ENCODE results near the gene MMD.
"Not testable (repeated sequence)": the region's sequence is repeated elsewhere in the genome, so short reads cannot be mapped to it uniquely, and the experiment has no call there.

Gene MMD

DNA sequence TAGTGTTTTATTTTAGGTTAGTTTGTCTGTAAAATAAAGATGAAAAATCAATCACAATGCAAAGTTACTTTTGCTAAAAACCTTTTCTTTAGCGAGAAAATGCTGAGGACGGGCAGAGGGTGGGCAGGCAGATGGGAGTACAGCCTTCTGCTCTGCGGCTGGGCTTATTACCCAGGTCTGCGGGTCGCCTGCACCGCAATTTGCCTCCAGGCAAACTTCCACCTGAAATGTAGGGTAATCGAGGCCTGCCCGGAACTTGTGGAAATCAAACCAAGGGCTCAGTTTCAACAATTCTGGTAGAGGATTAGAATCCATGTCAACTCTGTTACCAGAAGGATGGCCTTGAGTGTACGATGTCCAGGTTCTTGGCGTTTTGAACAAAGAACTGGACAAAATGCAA is 22.3 kb upstream of the MMD start:
- FAIRE-seq: no peak

DNA sequence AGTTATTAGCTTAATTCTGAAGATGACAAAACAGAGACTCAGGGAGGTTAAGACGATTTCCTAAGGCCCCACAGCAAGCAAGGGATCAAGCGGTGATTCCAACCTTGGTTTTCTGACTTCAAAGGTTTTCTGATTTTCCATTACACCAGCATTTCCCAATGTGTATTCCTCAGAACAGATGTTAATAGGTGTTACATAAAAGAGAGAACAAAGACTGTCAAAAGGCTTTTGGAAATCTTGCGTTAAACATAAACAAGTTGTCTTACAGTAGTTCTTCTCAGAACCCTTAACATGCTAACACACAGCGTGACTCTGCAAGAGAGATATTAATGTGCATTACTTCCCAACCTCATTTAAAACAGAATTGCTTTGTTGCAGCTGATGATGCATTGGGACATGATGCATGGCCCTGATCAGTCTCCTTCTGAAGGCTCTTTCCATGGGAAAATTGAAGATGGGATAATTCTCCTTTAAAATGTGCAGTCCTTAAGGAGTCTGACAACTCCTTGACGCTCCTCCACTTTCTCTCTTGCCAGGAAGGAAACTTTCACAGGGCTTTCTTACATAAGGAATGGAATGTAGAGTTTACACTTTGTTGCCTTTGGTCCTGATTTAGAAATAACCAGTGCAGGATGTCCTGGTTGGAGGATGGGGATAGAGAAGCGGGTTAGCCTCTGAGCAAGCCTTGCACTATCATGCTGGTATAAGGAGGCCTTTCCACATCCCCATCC is 21.5 kb upstream of the MMD start:
- no peak for FAIRE-seq

DNA sequence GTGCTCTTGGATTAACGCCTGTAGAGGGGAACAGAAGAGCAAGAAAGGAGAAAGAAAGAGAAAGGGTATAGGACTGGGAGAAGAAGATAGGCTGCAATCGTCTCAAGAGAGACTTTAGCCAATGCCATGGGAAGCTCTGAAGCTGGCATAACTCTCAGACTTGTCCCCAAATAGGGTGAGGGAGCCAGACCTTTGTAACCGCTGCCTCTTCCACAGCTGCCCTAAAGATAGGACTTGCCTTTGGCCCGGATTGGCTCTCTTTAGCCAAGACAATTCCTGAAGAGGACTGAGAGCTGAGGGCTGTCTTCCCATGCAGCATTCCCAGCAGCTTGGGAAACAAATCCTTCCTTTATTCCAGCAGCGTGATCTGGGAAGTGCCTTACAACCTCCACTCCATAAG is 20.8 kb upstream of the MMD start:
- FAIRE-seq: no peak

GRCh38 chr17:55441544-55441943 is 19.9 kb upstream of the MMD start:
- FAIRE-seq: no peak

GRCh38 chr17:55440391-55440790 is 18.8 kb upstream of the MMD start:
- no peak for FAIRE-seq

GRCh38 chr17:55437159-55437605 is 15.5 kb upstream of the MMD start:
- FAIRE-seq: no peak

- FAIRE-seq: no peak
These were observed 14.9 kb upstream of the MMD start for GRCh38 chr17:55436224-55437158.

GRCh38 chr17:55435408-55435807 is 13.8 kb upstream of the MMD start:
- FAIRE-seq: no peak

- FAIRE-seq: no peak
These were observed 13.1 kb upstream of the MMD start for GRCh38 chr17:55434721-55435120.

DNA sequence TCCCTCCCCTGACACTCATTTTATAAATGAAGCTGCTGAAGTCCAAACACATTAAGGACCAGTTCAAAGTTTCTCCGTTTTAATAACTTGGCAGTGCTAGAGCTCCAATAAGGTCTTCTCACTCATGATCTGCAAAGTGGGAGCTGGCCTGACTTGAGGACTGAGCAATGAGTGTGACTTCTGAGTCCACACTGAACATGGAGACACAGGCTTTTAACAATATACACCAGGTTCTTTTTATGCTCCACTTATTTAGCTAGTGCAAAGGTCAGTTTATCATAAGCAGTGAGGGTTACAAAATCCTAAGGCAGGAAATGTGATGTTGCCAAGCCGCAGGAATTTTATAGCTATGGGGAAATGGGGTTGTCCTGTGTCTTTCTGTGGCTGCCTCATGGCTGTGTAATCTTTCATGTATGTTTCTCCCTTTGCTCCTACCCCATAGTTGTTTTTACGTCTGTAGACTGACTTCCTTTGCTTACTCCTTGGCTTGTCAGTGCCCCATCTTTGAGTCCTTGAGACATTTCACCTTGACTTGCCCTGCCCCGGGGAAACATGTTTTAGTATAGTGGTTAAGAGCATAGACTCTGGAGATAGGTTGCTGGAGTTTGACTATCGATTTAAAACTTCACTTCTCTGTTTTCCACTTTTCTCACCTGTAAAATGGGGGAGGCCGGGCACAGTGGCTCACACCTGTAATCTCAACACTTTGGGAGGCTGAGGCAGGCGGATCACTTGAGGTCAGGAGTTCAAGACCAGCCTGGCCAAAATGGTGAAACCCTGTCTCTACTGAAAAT is 12.2 kb upstream of the MMD start:
- no peak for FAIRE-seq

DNA sequence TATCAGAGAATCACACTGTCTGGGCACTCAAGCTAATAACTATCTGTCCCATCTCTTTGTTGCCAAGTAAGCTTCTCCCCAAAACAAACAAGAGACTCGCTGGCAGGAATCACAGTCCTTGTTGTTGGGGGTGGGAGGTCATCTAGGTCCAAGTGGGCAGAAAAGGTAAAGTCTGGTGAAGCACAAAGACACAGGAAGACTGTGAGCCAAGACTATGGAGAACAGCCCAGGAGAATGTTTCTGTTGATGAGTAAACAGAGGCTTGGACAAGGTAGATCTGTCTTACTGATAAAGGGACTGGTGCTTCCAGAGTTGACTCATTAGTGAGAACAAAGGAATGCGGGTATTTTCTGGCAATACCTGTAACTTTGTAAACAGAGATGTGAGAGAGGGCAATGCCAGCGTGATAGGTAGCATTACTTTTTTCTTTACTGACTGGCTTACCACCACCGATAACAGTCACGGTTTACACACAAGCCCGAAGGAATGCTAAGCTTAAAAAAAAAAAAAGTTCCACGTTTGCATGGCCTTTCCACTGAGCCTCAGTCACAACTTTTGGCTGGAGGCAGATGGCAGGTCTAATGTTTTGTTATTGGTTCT is 11.5 kb upstream of the MMD start:
- no peak for FAIRE-seq

DNA sequence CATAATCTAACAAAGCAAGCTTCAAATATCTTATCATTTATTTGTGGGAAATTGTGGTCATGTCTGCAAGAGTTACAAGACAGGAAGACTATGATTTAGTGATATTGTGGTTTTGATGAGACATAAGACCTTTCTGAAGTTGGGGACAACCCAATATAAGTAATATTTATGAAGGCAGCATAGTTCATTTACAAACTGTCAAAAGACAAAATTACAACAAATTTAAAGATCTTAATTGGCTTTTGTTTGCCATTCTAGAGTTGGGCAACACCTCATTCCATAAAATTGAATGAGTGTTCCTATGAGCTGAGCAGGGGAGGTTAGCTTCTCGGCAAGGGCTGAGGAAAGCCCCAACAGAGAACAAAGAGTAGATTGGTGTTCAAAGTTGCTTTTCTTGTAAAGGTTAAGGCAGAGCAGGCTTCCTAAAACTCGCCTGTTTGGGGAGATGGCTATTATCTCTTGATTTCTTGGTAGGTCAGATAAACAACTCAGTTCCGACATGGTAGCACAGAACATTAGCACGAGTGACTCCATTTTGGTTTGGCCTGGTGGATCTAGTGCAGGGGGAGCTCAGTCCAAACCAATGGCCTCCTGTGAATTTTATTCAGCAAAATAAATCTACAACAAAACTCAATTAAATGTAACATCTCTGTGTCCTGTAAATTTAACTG is 10.9 kb upstream of the MMD start:
- no peak for FAIRE-seq

DNA sequence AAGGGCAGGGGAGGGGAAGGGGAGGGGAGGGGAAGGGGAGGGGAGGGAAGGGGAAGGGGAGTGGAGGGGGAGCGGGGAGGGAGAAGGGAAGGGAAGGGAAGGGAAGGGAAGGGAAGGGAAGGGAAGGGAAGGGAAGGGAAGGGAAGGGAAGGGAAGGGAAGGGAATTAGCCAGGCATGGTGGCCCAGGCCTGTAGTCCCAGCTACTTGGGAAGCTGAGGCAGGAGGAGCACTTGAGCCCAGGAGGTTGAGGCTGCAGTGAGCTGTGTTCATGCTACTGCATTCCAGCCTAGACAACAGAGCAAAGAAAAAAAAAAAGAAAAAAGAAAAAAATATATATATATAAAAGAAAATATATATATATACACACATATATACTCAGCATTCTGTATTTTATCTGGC is 10.3 kb upstream of the MMD start:
- FAIRE-seq: not testable (repeated sequence)

DNA sequence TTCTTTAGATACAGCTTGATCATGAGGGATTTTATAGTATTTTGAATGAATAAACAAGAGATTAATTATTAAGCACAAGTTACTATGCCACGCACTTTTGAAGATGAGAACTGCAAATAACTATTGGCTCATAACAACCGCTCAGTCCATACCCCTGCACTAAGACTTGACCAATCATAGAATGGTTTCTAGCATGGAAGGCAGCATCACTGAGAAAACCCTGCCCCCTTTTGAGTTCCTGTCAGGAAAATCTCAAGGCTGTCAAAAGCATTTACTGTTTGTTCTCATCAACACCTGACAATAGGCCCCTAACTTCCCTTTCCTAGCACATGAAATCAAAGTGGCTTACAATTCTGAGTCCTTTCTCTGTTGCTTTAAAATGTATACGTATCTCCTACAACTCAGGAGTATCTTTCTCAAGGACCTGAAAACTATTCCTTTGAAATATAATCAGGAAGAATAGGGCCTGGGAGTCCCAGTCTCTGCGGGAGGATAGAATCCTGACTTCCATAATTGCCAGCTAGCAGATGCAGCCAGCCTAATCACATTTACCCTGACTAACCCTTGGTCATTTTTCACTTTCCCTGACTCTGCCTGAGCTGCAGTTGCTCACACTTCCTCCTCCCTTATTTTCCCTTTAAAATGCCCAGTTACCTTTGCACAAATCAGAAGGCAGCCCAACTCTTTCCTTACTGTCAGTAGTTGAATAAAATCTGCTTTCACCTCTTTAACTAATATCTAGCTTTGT is 9.1 kb upstream of the MMD start:
- FAIRE-seq: no peak

- no peak for FAIRE-seq
These were observed 5.9 kb upstream of the MMD start for GRCh38 chr17:55427587-55427882.

- FAIRE-seq: no peak
These were observed 5.4 kb upstream of the MMD start for GRCh38 chr17:55426851-55427586.

GRCh38 chr17:55424893-55425540 is 3.4 kb upstream of the MMD start:
- FAIRE-seq: no peak

DNA sequence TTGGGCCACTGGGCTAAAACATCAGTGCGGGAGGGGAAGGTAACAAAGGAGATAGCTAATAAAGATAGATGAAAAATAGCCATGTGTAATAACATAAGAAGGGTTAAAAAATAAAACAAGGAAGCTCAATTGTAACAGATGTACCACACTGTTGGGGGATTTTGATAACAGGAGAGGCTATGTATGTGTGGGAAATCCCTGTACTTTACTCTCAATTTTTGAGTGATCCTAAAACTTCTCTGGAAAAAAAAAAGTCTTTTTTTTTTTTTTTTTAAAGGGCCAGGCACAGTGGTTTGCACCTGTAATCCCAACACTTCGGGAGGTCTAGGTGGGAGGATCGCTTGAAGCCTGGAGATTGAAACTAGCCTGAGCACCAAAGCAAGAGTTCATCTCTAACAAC is 1.9 kb upstream of the MMD start:
- no peak for FAIRE-seq

DNA sequence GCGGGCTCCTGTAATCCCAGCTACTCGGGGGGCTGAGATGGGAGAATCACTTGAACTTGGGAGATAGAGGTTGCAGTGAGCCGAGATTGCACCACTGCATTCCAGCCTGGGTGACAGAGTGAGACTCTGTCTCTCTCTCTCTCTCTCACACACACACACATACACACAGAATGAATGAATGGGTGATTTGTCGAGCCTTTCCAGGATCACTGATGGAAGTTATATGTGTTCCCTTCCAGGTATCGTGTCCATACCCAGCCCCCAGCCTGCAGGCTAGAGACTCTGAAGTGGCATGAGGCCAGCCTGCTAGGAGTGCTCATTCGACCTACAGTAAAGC is 1.2 kb upstream of the MMD start:
- FAIRE-seq: not testable (repeated sequence)

DNA sequence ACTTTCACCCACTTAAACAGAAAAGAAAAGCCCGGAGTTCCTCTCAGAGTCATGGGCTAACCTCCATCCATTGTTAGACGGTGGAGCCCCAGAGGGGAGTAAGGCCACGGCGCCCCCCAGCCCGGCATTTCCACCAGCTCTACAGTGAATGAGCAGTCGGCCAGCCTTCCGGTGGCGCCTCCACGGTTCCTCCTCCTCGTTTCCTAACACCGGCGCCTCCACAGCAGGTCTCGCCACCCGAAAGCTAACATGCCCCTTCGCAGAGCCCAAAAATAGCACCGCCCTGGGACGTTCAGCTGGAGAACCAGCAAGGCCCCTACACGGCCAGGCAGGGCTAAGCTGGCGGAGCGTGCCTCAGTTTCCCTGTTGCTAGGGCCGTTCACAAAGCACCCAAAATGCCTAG is 858 bp downstream of the MMD start:
- FAIRE-seq: no peak

Data from G401.6 (cell line).